ENCODE results near the gene KLK1.

KLK1 gene

DNA sequence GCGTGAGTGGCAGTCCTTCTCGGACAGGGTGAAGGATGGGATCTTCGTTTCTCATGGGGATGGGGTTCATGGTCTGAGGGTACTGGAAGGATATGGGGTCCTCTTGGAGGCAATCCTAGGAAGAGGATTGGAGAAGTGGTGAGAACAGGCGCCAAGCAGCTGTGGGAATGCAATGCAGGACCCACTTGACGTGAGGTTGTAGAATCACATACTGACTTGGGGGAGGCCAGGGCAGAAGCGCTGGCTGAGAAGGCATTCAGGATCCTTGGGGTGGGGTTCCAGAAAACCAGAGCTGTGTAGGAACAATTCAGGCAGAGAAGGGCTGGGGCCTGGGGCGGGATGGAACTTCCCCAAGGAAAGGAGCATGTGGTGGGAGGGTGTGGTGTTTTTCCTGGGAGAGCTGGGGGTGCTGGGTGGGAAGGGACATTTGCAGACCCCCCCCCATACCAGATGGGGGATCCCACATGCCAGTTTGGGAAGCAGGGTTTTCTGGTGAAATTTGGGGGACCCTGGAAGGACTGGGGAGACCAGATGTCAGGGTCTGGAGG is 852 bp downstream of the KLK1 start:
- Histone ChIP-seq H3K36me3 (ENCODE audit: control insufficient read depth, insufficient read depth, low read length, severe bottlenecking) (no peaks in the 10 kb centered on the region), H3K4me1 (ENCODE audit: control insufficient read depth, insufficient read depth, low read length) (no peaks in the 10 kb centered on the region), H3K9me3 (ENCODE audit: control insufficient read depth, low read length) (no peaks in the 10 kb centered on the region), H3K9ac (ENCODE audit: low read length) (no peak overlapping the region), H3K27me3 (replicated peaks; ENCODE audit: control insufficient read depth, insufficient read depth, low read length) (peaks cover 59% of the 10 kb centered on the region), H3K4me3 (ENCODE audit: low read length) (no peak overlapping the region)
- no peak for DNase-seq (ENCODE audit: low read depth)

DNA sequence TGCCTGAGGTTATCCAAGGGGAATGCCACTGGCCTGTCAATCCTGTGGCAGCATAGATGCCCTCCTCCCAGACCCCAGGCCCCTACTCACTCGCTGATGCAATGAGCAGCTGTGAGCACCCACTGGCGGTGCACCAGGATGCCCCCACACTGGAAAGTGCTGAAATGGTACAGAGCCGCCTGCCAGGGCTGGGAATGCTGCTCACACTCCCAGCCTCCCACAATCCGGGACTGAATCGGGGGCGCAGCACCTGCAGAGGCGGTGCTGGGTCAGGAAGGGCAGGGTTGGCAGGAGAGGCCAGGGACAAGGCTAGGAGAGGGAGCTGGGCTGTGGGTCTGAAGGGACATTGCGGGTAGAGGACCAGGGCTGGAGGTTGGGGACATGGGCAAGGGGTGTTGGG is 2.0 kb downstream of the KLK1 start:
- Histone ChIP-seq H3K36me3 (ENCODE audit: control insufficient read depth, insufficient read depth, low read length, severe bottlenecking) (no peaks in the 10 kb centered on the region), H3K27me3 (replicated peaks; ENCODE audit: control insufficient read depth, insufficient read depth, low read length) (peaks cover 56% of the 10 kb centered on the region), H3K4me1 (ENCODE audit: control insufficient read depth, insufficient read depth, low read length) (peaks cover 4% of the 10 kb centered on the region), H3K4me3 (ENCODE audit: low read length) (no peak overlapping the region), H3K9ac (ENCODE audit: low read length) (no peak overlapping the region), H3K9me3 (ENCODE audit: control insufficient read depth, low read length) (no peaks in the 10 kb centered on the region)
- no peak for DNase-seq (ENCODE audit: low read depth)

DNA sequence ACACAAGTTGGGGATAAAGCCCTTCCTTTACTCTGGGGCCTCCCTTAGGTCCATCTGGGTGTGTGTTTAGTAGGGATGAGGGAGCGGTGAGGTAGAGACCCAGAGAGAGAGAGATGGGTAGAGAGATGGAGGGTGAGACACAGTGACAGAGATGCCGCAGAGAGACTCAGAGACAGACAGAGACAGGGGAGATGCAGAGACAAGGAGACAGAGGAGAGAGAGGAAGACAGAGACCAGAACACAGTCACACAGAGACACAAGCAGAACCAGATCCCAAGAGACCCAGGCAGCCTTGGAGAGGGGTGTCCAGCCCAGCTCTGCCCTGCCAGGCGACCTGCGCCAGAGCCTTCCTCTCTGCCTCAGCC is 2.4 kb downstream of the KLK1 start:
- Histone ChIP-seq H3K4me1 (ENCODE audit: control insufficient read depth, insufficient read depth, low read length) (peaks cover 4% of the 10 kb centered on the region), H3K4me3 (ENCODE audit: low read length) (no peak overlapping the region), H3K27me3 (replicated peaks; ENCODE audit: control insufficient read depth, insufficient read depth, low read length) (peaks cover 56% of the 10 kb centered on the region), H3K36me3 (ENCODE audit: control insufficient read depth, insufficient read depth, low read length, severe bottlenecking) (no peaks in the 10 kb centered on the region), H3K9me3 (ENCODE audit: control insufficient read depth, low read length) (no peaks in the 10 kb centered on the region), H3K9ac (ENCODE audit: low read length) (no peak overlapping the region)
- no peak for DNase-seq (ENCODE audit: low read depth)

DNA sequence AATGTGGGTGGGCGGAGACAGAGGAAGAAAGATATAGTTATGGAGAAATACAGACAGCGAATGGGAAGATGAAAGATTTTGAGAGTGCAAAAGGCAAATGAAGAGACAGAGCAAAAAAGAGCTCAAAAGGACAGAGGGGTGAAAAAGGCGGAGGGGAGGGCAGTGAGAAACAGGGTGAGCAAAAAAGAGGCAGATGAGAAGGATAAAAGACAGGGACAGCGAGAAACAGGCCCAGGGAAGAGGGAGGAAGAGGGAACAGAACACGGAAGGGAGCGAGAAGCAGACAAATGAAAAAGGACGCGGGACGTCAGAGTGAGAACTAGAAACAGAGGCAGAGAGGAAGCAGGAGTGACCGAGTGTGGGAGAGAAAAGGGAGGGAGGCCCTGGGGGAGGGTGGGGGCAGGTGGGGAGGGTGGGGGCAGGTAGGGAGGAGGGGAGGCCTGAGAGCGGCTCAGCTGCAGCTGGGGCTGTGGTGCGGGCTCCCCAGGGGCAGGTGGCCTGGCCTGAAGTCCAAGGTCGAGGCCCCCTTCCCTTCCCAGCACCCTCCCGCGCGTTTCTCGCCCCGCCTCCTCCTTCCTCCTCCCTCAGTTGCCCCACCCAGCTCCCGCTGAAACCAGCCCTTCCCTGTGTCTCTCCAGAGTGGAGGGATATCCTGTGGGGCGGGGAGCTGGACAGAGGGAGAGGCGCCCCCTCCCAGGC is 2.9 kb downstream of the KLK1 start:
- peaks cover 4% of the 10 kb centered on the region for H3K4me1 ChIP-seq (ENCODE audit: control insufficient read depth, insufficient read depth, low read length)
- no peak for DNase-seq (ENCODE audit: low read depth)
- no peaks in the 10 kb centered on the region for H3K36me3 ChIP-seq (ENCODE audit: control insufficient read depth, insufficient read depth, low read length, severe bottlenecking)
- H3K9ac ChIP-seq (ENCODE audit: low read length), result no peak overlapping the region
- H3K27me3 ChIP-seq (replicated peaks; ENCODE audit: control insufficient read depth, insufficient read depth, low read length), result peaks cover 55% of the 10 kb centered on the region
- H3K4me3 ChIP-seq (ENCODE audit: low read length), result no peak overlapping the region
- peaks cover under 1% of the 10 kb centered on the region for H3K9me3 ChIP-seq (ENCODE audit: control insufficient read depth, low read length)

DNA sequence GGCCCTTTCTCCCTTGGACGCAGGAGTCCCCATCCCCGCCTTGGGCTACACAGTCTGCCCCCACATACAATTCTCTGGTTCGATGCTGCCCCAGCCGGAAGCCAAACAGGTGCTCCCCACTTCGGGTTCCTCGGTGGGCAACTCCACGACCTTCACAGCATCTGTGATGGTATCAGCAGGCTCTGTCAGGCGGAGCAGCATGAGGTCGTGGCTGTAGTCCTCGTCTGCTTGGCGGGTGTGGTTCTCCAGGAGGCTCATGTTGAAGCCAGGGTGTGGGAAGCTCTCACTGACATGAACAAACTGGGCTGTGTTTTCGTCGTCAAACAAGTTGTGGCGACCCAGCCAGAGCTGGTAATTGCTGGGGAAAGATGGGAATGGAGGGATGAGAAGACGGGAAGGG is 3.5 kb downstream of the KLK1 start:
- H3K9me3 ChIP-seq (ENCODE audit: control insufficient read depth, low read length), result peaks cover 5% of the 10 kb centered on the region
- no peak for DNase-seq (ENCODE audit: low read depth)
- peaks cover 55% of the 10 kb centered on the region for H3K27me3 ChIP-seq (replicated peaks; ENCODE audit: control insufficient read depth, insufficient read depth, low read length)
- peaks cover 4% of the 10 kb centered on the region for H3K4me1 ChIP-seq (ENCODE audit: control insufficient read depth, insufficient read depth, low read length)
- H3K36me3 ChIP-seq (ENCODE audit: control insufficient read depth, insufficient read depth, low read length, severe bottlenecking), result no peaks in the 10 kb centered on the region
- no peak overlapping the region for H3K4me3 ChIP-seq (ENCODE audit: low read length)
- no peak overlapping the region for H3K9ac ChIP-seq (ENCODE audit: low read length)

DNA sequence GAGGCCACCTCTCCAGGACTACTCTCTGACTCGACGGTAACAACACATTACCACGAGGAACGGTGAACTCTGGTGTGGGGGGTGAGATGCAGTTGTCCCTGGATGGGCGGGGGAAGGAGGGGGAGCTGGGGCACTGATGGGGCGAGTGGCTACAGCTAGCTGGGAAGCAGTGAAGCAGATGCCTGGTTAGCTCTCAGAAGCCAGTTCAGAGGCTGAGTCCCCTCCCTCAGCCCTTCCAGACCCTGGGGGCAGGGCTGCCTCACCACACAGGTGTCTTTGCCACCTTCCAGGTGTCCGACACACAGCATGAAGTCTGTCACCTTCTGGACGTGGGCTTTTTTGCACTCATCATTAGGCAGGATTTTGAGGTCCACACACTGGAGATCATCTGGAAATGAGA is 4.0 kb downstream of the KLK1 start:
- Histone ChIP-seq H3K36me3 (ENCODE audit: control insufficient read depth, insufficient read depth, low read length, severe bottlenecking) (no peaks in the 10 kb centered on the region), H3K4me3 (ENCODE audit: low read length) (no peak overlapping the region), H3K27me3 (replicated peaks; ENCODE audit: control insufficient read depth, insufficient read depth, low read length) (peaks cover 59% of the 10 kb centered on the region), H3K9ac (ENCODE audit: low read length) (no peak overlapping the region), H3K9me3 (ENCODE audit: control insufficient read depth, low read length) (peaks cover 5% of the 10 kb centered on the region), H3K4me1 (ENCODE audit: control insufficient read depth, insufficient read depth, low read length) (peaks cover 4% of the 10 kb centered on the region)
- DNase-seq (ENCODE audit: low read depth), result no peak

DNA sequence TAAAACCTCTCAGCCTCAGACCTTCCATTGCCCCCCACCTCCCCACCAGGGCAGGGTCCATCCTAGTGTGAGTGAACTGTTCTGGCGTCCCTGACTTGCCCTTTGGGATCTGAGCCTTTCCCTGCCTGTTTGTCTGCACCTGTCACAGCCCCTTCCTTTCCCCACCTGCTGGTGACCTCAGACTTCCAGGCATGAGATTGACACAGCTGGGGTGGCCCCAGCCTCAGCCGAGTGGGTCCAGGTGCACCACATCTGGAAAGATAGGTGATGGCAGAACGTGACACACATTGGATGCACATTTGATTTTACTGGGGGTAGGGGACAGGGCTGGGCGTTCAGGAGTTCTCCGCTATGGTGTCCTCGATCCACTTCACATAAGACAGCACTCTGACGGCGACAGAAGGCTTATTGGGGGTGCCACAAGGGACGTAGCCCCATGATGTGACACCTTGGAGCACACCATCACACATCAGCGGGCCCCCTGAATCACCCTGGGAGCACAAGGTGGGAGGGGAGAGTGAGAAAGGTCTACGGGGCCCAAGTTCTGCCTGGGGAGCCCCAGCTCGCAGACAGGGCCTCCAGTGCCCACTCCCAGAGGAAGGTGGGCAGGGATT is 4.6 kb downstream of the KLK1 start:
- peaks cover 4% of the 10 kb centered on the region for H3K4me1 ChIP-seq (ENCODE audit: control insufficient read depth, insufficient read depth, low read length)
- H3K36me3 ChIP-seq (ENCODE audit: control insufficient read depth, insufficient read depth, low read length, severe bottlenecking), result no peaks in the 10 kb centered on the region
- H3K27me3 ChIP-seq (replicated peaks; ENCODE audit: control insufficient read depth, insufficient read depth, low read length), result peaks cover 56% of the 10 kb centered on the region
- no peak overlapping the region for H3K4me3 ChIP-seq (ENCODE audit: low read length)
- DNase-seq (ENCODE audit: low read depth), result no peak
- peaks cover 5% of the 10 kb centered on the region for H3K9me3 ChIP-seq (ENCODE audit: control insufficient read depth, low read length)
- no peak overlapping the region for H3K9ac ChIP-seq (ENCODE audit: low read length)

DNA sequence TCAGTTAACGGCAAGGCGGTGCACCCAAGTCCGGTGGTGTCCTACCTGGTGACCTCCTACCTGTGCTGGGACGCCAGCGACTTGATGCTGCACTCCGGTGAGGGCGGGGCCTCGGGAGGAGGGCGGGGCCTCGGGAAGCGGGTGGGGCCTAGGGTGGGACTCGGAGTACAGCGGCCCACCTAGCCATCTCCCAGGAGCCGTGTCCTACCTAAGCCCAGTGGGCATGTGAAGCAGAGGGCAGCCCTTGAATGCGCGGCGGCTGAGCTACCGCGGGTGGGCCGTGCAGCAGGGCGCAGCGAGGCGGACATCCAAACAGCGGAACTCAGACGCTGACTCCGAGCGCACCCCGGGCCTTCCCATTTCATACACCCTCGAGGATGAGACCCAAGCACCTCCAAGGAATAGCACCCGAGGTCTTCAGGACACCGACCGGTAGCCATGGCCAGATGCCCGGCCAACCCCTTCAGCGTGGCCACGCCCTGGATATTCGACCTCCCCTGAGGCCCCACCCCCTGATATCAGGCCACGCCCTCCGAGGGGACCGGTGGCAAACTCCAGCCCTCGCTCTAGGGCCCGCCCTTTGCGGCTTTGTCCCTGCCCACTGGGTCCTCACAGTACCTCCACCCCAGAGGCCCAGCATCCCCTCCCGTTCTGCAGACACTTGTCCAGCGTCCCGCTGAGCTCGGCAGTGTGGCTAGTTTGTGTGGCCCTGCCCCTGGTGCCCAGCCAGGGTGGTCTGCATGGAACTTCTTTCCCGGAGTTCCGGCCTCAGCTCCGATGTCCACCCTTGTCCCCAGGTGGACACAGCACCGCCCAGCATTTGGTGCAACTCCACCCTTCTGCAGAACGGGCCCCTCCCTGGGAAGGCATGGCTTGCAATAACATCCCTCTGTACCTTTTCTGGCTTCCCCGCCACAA is 5.4 kb downstream of the KLK1 start:
- Histone ChIP-seq H3K9ac (ENCODE audit: low read length) (no peak overlapping the region), H3K36me3 (ENCODE audit: control insufficient read depth, insufficient read depth, low read length, severe bottlenecking) (no peaks in the 10 kb centered on the region), H3K4me1 (ENCODE audit: control insufficient read depth, insufficient read depth, low read length) (peaks cover 4% of the 10 kb centered on the region), H3K27me3 (replicated peaks; ENCODE audit: control insufficient read depth, insufficient read depth, low read length) (peaks cover 56% of the 10 kb centered on the region), H3K9me3 (ENCODE audit: control insufficient read depth, low read length) (peaks cover 5% of the 10 kb centered on the region), H3K4me3 (ENCODE audit: low read length) (no peak overlapping the region)
- peak; percentile 24 for DNase-seq (ENCODE audit: low read depth)

DNA sequence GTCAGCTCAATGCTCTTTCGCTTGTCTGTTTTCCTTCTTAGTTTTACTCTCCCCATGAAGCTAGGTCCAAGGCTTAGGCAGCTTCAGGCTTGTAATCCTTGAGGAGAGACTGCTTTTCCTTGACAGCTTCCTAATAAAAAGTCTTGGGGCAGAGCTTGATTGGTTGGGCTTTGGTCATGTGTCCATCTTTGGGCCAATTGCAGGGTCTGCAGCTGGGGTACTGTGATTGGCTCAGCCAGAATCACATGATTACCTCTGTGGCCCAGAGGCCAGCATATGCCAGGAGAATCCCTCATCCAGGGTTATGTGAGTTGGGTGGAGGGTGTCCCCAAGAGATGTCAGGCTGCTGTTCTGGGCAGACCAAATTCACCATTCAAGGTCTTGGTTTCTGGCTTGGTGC is 8.1 kb downstream of the KLK1 start:
- Histone ChIP-seq H3K9ac (ENCODE audit: low read length) (no peak overlapping the region), H3K4me1 (ENCODE audit: control insufficient read depth, insufficient read depth, low read length) (peaks cover 4% of the 10 kb centered on the region), H3K4me3 (ENCODE audit: low read length) (no peak overlapping the region), H3K9me3 (ENCODE audit: control insufficient read depth, low read length) (peaks cover 5% of the 10 kb centered on the region), H3K27me3 (replicated peaks; ENCODE audit: control insufficient read depth, insufficient read depth, low read length) (peaks cover 41% of the 10 kb centered on the region), H3K36me3 (ENCODE audit: control insufficient read depth, insufficient read depth, low read length, severe bottlenecking) (no peaks in the 10 kb centered on the region)
- DNase-seq (ENCODE audit: low read depth), result no peak

DNA sequence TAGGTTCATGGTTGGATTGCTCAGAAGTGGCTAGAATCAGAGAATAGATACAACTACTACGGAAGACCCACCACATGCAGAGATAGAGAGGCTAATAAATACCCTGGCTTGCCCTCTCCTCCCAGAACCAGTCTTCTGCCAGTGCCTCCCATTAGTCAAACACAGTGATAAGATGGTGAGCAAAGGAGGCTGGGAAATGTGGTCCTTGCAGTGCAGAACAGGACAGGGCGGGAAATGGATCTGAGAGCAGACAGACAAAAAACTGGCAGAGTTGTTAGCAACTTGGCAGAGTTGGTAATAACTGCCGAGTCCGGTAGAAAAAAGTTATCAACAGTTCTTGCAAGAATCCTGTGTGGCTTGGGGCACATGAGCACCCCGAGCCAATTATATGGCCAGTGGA is 8.7 kb downstream of the KLK1 start:
- H3K4me3 ChIP-seq (ENCODE audit: low read length), result no peak overlapping the region
- no peaks in the 10 kb centered on the region for H3K36me3 ChIP-seq (ENCODE audit: control insufficient read depth, insufficient read depth, low read length, severe bottlenecking)
- H3K27me3 ChIP-seq (replicated peaks; ENCODE audit: control insufficient read depth, insufficient read depth, low read length), result peaks cover 39% of the 10 kb centered on the region
- H3K9me3 ChIP-seq (ENCODE audit: control insufficient read depth, low read length), result peaks cover 5% of the 10 kb centered on the region
- H3K9ac ChIP-seq (ENCODE audit: low read length), result no peak overlapping the region
- H3K4me1 ChIP-seq (ENCODE audit: control insufficient read depth, insufficient read depth, low read length), result peaks cover 4% of the 10 kb centered on the region
- DNase-seq (ENCODE audit: low read depth), result no peak

DNA sequence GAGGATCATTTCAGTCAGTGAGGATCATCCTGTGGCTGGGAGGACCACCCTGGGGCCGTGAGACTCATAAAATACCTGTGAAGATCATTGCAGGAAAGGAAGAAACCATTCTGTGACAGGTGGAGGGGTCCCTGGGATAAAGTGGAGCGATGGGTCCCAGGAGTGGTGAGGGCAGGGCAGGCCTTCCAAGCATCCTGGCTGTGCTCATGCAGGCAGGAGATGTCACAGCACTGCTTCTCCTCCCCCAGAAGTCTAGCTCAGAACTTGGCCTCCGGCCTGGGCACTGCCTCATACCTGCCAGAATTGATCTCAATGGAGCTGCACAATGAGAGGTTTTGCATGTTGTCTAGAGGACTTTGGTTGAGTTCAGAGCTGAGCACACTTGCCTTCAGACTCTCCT is 11.1 kb downstream of the KLK1 start:
- Histone ChIP-seq H3K9ac (ENCODE audit: low read length) (no peak overlapping the region), H3K27me3 (replicated peaks; ENCODE audit: control insufficient read depth, insufficient read depth, low read length) (peaks cover 18% of the 10 kb centered on the region), H3K4me1 (ENCODE audit: control insufficient read depth, insufficient read depth, low read length) (peaks cover 2% of the 10 kb centered on the region), H3K4me3 (ENCODE audit: low read length) (no peak overlapping the region), H3K9me3 (ENCODE audit: control insufficient read depth, low read length) (peaks cover 5% of the 10 kb centered on the region), H3K36me3 (ENCODE audit: control insufficient read depth, insufficient read depth, low read length, severe bottlenecking) (no peaks in the 10 kb centered on the region)
- no peak for DNase-seq (ENCODE audit: low read depth)
